AG04450 (cell line): Measurements from ENCODE around the gene SFR1. TPM values are rescaled to one million over a fixed set of nuclear protein-coding genes. Genes with fewer than 3 reads are reported as not detected.

Experiments
- CTCF ChIA-PET: fragments of 300-600, 350-600 bp; formaldehyde crosslinking; extraction: SDS; loops from one replicate; lab custom pipeline; 2022; ENCODE audit warnings: antibody characterized with exemption, inconsistent platforms; lab: Charles Lee
- POLR2A ChIA-PET: fragments of 350-600 bp; formaldehyde crosslinking; extraction: SDS; loops from one replicate; lab custom pipeline; 2021; ENCODE audit warnings: antibody characterized with exemption, inconsistent platforms; lab: Yijun Ruan, JAX
- DNase-seq: peaks from one replicate; pipeline ENCODE4 v3.0.0-alpha.2; 2011; ENCODE audit warnings: low read depth, low spot score
- H3K27ac ChIP-seq: one replicate; pipeline ENCODE4 v1.5.1; 2012; ENCODE audit warnings: low read depth, low read length, control low read depth
- H3K27me3 ChIP-seq: one replicate; pipeline ENCODE4 v1.6.0; 2012; ENCODE audit warnings: low read length; ENCODE audit not compliant: control insufficient read depth, insufficient read depth
- H3K4me3 ChIP-seq: 2 replicates; pipeline ENCODE4 v1.5.1; 2011; ENCODE audit warnings: mild to moderate bottlenecking, low read depth, low read length, control low read depth
- H3K9me3 ChIP-seq: 2 replicates; pipeline ENCODE4 v1.5.1; 2012; ENCODE audit warnings: low read length; ENCODE audit not compliant: control insufficient read depth, insufficient read depth
- polyA plus RNA-seq: library from polyadenylated mRNA; depleted of rRNA; stranded (reverse); fragments of >200 nt; gene quantifications from 2 replicates; pipeline ENCODE4 v1.2.3, GENCODE V29; 2011
- TF ChIP-seq, protein P1 (sequence below): IDR thresholded peaks from 2 replicates; pipeline ENCODE4 v1.5.1; 2011; ENCODE audit warnings: low read depth, low read length, control low read depth, inconsistent platforms

SFR1 gene
- polyA plus RNA-seq, 1 experiment: 3.9 TPM

GRCh38 chr10:104109908-104110662, 11.9 kb upstream of the SFR1 start:
- no peak for DNase-seq
- Histone ChIP-seq H3K27me3 (no peaks in the 10 kb centered on the region), H3K9me3 (no peaks in the 10 kb centered on the region), H3K27ac (no peak overlapping the region), H3K4me3 (no peak overlapping the region)
- ChIA-PET POLR2A (interaction anchor here (2.0 kb wide), 1 partner anchor 11 kb away, joined by 13 read pairs; the partner anchor contains the start of gene SFR1), CTCF (interaction anchor here (1.1 to 4.6 kb wide), 2 partner anchors 11 to 181 kb away, joined by 4 to 46 read pairs; partner anchors contain the start of gene SFR1)
- TF ChIP-seq, protein P1, sequence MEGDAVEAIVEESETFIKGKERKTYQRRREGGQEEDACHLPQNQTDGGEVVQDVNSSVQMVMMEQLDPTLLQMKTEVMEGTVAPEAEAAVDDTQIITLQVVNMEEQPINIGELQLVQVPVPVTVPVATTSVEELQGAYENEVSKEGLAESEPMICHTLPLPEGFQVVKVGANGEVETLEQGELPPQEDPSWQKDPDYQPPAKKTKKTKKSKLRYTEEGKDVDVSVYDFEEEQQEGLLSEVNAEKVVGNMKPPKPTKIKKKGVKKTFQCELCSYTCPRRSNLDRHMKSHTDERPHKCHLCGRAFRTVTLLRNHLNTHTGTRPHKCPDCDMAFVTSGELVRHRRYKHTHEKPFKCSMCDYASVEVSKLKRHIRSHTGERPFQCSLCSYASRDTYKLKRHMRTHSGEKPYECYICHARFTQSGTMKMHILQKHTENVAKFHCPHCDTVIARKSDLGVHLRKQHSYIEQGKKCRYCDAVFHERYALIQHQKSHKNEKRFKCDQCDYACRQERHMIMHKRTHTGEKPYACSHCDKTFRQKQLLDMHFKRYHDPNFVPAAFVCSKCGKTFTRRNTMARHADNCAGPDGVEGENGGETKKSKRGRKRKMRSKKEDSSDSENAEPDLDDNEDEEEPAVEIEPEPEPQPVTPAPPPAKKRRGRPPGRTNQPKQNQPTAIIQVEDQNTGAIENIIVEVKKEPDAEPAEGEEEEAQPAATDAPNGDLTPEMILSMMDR: no peak

GRCh38 chr10:104113376-104113956, 8.5 kb upstream of the SFR1 start:
- TF ChIP-seq, protein P1: no peak
- H3K9me3 ChIP-seq: no peaks in the 10 kb centered on the region
- ChIA-PET POLR2A (no interaction called here), CTCF (interaction anchor here (0.6 to 2.4 kb wide), 2 partner anchors 8 to 15 kb away, joined by 5 to 16 read pairs; partner anchors contain the start of gene SFR1)
- no peaks in the 10 kb centered on the region for H3K27me3 ChIP-seq
- no peak overlapping the region for H3K27ac ChIP-seq
- DNase-seq: no peak
- H3K4me3 ChIP-seq: no peak overlapping the region

GRCh38 chr10:104117839-104118323, 4.1 kb upstream of the SFR1 start:
- TF ChIP-seq, protein P1: no peak
- DNase-seq: no peak
- no peak overlapping the region for H3K27ac ChIP-seq
- no peak overlapping the region for H3K4me3 ChIP-seq
- ChIA-PET CTCF (no interaction called here), POLR2A (no interaction called here)
- H3K9me3 ChIP-seq: no peaks in the 10 kb centered on the region; the same call in 1 of the 2 replicates
- H3K27me3 ChIP-seq: no peaks in the 10 kb centered on the region

GRCh38 chr10:104119996-104120395, 2.0 kb upstream of the SFR1 start:
- no peak for DNase-seq
- H3K27ac ChIP-seq: no peak overlapping the region
- ChIA-PET POLR2A (no interaction called here), CTCF (interaction anchor here (0.6 to 5.7 kb wide), 8 partner anchors 11 to 232 kb away, joined by 3 to 46 read pairs (median 12); no protein-coding TSS in a partner anchor)
- H3K4me3 ChIP-seq: no peak overlapping the region
- TF ChIP-seq, protein P1: no peak
- H3K9me3 ChIP-seq: no peaks in the 10 kb centered on the region; the same call in 1 of the 2 replicates
- no peaks in the 10 kb centered on the region for H3K27me3 ChIP-seq
